Fibroblast of villous mesenchyme (primary cell): ENCODE measurements around the gene SIGLEC11. TPM values are rescaled to one million over a fixed set of nuclear protein-coding genes. Genes with fewer than 3 reads are reported as not detected.
"Not testable (repeated sequence)": the region's sequence is repeated elsewhere in the genome, so short reads cannot be mapped to it uniquely, and the experiment has no call there.

ENCODE experiments used
- DNase-seq: peaks from one replicate; pipeline ENCODE4 v3.0.0-alpha.2; 2010; ENCODE audit warnings: low read depth
- H3K4me3 ChIP-seq: 2 replicates; pipeline ENCODE4 v1.5.1; 2011; ENCODE audit warnings: low read depth, mild to moderate bottlenecking, low read length
- total RNA-seq: library from RNA; depleted of rRNA; stranded (reverse); fragments of >200 nt; gene quantifications from 2 replicates; pipeline ENCODE4 v1.2.3, GENCODE V29; 2012
- TF ChIP-seq, protein P1 (sequence below): IDR thresholded peaks from 2 replicates; pipeline ENCODE4 v1.5.1; 2012; ENCODE audit warnings: low read depth, mild to moderate bottlenecking, low read length; ENCODE audit not compliant: insufficient read depth

Gene SIGLEC11, protein sequence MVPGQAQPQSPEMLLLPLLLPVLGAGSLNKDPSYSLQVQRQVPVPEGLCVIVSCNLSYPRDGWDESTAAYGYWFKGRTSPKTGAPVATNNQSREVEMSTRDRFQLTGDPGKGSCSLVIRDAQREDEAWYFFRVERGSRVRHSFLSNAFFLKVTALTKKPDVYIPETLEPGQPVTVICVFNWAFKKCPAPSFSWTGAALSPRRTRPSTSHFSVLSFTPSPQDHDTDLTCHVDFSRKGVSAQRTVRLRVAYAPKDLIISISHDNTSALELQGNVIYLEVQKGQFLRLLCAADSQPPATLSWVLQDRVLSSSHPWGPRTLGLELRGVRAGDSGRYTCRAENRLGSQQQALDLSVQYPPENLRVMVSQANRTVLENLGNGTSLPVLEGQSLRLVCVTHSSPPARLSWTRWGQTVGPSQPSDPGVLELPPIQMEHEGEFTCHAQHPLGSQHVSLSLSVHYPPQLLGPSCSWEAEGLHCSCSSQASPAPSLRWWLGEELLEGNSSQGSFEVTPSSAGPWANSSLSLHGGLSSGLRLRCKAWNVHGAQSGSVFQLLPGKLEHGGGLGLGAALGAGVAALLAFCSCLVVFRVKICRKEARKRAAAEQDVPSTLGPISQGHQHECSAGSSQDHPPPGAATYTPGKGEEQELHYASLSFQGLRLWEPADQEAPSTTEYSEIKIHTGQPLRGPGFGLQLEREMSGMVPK
- not detected in 2 replicates for total RNA-seq

DNA sequence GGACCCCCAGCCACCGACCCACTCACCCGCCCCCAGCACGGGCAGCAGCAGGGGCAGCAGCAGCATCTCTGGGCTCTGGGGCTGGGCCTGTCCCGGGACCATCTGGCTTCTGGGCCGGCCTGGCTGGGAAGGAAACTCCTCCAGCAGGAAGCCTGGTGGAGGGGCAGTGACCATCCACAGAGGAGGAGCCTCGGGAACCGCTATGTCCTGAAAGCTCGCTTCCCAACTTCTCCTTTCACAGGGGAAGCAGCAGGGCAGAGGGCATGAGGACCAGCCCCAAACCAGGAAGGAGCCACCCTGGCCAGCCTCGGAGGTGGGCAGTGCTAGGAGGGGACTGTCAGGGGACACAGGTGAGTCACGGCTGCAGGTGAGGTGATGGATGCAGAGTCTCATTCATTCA, at the start of gene SIGLEC11:
Gene SIGLEC11 (minus strand): TSS at position 193 of the 400 bp plus-strand sequence. CDS start 91 bp downstream, at position 102.
- not testable (repeated sequence) for H3K4me3 ChIP-seq, DNase-seq

DNA sequence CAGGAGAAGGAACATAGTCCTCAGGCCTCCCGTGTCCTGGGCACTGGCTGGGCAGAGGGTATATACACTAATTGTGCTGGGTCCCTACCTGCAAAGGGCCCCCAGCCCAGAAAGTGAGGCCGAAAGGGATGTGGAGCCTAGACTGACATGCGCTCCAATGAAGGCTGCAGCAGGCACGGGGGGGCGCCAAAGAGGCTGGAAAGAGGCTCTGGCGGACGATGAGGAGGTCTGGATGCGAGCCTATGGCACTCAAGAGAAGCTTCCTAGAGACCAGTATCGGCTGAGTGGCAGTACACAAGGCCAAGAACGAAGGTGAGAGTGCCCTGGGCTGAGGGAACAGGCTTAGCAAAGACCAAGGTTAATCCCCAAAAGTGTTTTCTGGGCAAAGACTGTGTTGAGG, 47.6 kb upstream of the SIGLEC11 start:
- DNase-seq = no peak
- H3K4me3 ChIP-seq = no peak overlapping the region
- TF ChIP-seq, protein P1, sequence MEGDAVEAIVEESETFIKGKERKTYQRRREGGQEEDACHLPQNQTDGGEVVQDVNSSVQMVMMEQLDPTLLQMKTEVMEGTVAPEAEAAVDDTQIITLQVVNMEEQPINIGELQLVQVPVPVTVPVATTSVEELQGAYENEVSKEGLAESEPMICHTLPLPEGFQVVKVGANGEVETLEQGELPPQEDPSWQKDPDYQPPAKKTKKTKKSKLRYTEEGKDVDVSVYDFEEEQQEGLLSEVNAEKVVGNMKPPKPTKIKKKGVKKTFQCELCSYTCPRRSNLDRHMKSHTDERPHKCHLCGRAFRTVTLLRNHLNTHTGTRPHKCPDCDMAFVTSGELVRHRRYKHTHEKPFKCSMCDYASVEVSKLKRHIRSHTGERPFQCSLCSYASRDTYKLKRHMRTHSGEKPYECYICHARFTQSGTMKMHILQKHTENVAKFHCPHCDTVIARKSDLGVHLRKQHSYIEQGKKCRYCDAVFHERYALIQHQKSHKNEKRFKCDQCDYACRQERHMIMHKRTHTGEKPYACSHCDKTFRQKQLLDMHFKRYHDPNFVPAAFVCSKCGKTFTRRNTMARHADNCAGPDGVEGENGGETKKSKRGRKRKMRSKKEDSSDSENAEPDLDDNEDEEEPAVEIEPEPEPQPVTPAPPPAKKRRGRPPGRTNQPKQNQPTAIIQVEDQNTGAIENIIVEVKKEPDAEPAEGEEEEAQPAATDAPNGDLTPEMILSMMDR = peak; percentile 25

DNA sequence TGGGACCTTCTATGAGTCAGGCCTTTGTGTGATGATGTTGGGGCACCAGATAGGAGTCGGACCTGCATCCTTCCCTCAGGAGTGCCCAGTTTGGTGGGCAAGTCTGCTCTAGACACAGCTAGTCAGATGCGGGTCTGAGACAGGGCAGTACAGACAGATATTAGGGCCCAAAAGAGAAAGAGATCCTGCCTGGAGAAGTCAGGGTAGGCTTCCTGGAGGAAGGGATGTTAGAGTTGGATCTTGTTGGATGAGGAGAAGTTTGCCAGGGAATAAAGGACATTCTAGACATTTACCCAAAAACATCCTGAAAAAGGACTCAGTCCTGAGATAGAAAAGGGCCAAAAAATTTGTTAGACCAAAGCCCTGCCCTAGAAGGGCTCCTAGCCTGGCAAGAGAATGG, 47.0 kb upstream of the SIGLEC11 start:
- H3K4me3 ChIP-seq = no peak overlapping the region
- no peak for DNase-seq
- TF ChIP-seq, protein P1 = no peak

DNA sequence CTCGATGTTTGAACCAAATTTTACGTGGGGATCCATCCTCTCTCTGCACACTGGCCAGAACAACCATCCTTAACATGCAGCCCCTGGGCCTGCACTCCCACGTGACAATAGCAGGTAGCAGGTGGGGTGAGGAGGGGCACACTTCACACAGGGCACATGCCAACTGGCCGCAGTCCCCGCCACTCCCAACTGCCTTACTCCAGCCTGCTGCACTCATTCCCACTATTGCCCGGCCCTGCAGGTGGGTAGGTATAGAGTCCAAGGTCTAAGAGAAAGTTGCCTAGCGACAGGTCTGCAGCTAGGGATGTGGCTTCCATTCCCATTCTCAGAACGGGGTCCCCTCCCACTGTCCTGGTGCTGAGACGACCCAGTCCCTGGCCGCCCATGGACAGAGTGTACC, 46.2 kb upstream of the SIGLEC11 start:
- TF ChIP-seq, protein P1 = no peak
- no peak overlapping the region for H3K4me3 ChIP-seq
- no peak for DNase-seq

DNA sequence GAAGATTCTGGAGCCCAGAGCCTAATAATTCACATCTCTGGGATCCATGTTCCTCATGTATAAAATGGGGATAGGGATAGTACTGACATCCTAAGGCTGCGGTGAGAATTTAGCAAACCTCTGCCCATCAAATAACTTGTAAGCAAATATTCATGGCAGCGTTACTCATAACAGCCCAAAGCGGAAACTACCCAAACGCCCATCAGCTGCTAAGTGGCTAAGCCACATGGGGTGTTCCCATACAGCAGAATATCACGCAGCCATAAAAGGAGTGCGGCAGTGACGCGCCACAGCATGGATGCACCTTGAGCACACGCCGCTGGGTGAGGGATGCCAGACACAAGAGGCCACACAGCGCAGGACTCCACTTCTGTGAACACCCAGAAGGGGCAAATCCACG, 44.5 kb upstream of the SIGLEC11 start:
- TF ChIP-seq, protein P1 = no peak
- H3K4me3 ChIP-seq = no peak overlapping the region
- no peak for DNase-seq

DNA sequence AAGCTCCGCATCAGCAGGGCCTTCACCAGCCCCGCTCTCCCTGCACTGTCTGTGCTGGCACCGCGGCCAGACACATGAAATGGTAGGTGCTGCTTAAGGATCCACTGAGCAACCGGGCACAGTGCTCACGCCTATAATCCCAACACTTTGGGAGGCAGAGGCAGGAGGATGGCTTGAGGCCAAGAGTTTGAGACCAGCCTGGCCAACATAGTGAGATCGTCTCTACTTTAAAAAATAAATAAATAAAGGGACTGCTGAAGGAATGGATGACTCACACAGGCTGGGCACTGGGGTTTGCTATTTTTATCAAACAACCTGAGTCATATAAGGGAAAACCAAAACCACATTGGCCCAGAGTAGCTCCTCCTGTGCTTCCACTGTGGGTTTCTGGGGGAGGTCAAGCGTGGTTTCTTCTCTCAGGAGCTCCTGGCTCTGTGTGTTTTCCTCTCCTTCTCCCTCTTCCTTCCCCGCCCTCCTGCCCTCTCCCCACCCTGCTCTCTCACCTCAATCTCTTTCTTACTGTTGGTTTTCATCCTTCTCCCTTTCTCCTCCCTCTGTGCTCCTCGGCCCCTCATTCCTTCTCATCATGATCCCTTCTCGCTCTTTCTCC, 42.9 kb upstream of the SIGLEC11 start:
- TF ChIP-seq, protein P1 = no peak
- DNase-seq = peak; percentile 93
- no peak overlapping the region for H3K4me3 ChIP-seq

DNA sequence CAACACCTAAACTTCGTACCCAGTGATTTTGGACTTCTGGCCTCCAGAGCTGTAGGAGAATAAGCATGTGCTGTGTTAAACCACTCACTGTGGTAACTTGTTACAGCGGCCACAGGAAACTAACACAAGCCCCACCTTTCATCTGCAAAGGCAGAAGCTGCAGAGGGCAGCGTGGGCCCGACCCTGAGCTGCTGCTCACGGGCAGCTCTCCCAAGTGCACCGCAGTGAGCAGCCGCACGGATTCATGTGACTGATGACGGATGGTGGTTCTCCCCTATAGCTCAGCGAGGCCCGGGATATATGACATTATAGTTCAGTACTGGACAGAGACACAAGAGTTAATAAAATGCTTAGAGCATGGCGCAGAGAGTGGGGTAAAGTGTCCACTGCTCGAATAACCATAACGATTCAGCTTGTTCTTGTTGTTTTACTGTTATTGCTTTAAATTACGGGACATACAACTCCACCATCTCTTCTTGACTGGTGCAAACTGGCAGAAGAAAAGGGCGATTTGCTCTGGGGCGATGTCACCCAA, 42.3 kb upstream of the SIGLEC11 start:
- no peak overlapping the region for H3K4me3 ChIP-seq
- no peak for DNase-seq

More for the DNA sequence above, 42.3 kb upstream of the SIGLEC11 start:
- TF ChIP-seq, protein P1 = no peak
